IPS DF 6.9 (cell line): ENCODE data around the gene KIFAP3.
"Not testable (repeated sequence)": the region's sequence is repeated elsewhere in the genome, so short reads cannot be mapped to it uniquely, and the experiment has no call there.

Experiments used
- DNase-seq: peaks from one replicate; pipeline ENCODE4 v3.0.0-alpha.2; 2013; ENCODE audit warnings: low read depth, low spot score
- H3K27ac ChIP-seq: one replicate; pipeline ENCODE4 v1.5.1; 2013; ENCODE audit warnings: low read length, control low read depth
- H3K27me3 ChIP-seq: 2 replicates; pipeline ENCODE4 v1.6.1; 2013; ENCODE audit warnings: mild to moderate bottlenecking, low read length; ENCODE audit not compliant: control insufficient read depth, insufficient read depth
- H3K36me3 ChIP-seq: 2 replicates; pipeline ENCODE4 v1.6.1; 2013; ENCODE audit warnings: low read length; ENCODE audit not compliant: control insufficient read depth, insufficient read depth
- H3K4me1 ChIP-seq: 2 replicates; pipeline ENCODE4 v1.6.1; 2013; ENCODE audit warnings: low read length; ENCODE audit not compliant: control insufficient read depth, insufficient read depth
- H3K4me3 ChIP-seq: 2 replicates; pipeline ENCODE4 v1.5.1; 2013; ENCODE audit warnings: mild to moderate bottlenecking, low read length
- H3K9me3 ChIP-seq: 2 replicates; pipeline ENCODE4 v1.6.1; 2013; ENCODE audit warnings: low read length, inconsistent platforms; ENCODE audit not compliant: control insufficient read depth, insufficient read depth
- WGBS: extraction: QIAGEN DNeasy Blood & Tissue Kit; methylation state at CpG from one replicate; pipeline ENCODE4 v1.1.7; 2013; ENCODE audit warnings: mixed read lengths, missing lambda C conversion rate; ENCODE audit not compliant: insufficient read length, insufficient coverage; 5-methylcytosine and 5-hydroxymethylcytosine counted together

The KIFAP3 gene

DNA sequence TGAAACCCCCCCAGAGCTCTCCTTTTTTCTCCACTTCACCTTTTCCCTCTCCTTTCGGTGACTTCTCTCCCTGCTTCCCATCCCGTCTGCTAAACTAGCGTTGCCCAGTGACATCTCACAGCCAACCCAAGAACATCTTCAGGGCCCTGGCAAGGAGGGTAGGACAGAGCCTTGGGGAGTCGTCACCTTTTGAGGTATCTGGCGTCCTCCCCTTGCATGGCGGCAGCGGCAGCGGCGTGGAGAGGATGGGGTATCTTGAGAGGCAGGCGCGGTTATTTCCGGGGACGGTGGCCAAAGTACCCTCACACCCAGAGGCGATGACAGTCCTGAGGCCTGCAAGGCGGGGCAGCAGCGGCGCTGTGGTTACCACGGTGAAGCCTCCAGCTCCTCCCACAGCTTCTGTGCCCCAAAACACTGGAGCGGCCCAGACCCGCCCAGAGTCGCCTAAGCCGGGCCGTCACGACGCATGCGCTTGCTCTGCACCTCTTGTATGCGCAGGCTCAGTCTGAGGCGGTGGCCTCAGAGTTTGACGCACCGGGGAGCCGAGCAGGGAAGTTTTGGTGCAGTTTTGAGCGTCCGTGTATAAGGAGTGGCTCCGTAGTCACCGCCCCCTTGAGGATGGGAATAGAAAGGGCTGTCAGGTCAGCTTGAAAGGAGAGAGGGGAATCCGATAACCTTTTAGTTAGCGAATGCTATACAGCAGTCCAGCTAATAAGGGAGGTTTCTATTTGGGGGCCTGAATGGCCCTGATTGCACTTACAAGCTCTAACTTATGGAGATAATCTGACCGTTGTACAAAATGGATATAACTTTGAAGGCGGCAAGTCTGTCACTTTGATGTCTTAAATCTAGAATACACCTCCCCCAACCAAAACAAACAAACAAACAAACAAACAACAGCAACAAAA lies at the start of gene KIFAP3:
Gene KIFAP3, minus strand, starts transcription at position 446 of the 908 bp plus-strand sequence. Its CDS starts 228 bp downstream, at position 218.
- Histone ChIP-seq H3K36me3 (no peaks in the 10 kb centered on the region), H3K4me1 (no peaks in the 10 kb centered on the region), H3K27me3 (no peaks in the 10 kb centered on the region), H3K9me3 (no peaks in the 10 kb centered on the region), H3K4me3 (peak within 1 kb of the TSS; percentile 44; the same call in 1 of the 2 replicates), H3K27ac (no peak within 1 kb of the TSS)
- DNase-seq, result peak; percentile 89
- no CpG with 5 or more reads among the region's 39 CpGs for WGBS

DNA sequence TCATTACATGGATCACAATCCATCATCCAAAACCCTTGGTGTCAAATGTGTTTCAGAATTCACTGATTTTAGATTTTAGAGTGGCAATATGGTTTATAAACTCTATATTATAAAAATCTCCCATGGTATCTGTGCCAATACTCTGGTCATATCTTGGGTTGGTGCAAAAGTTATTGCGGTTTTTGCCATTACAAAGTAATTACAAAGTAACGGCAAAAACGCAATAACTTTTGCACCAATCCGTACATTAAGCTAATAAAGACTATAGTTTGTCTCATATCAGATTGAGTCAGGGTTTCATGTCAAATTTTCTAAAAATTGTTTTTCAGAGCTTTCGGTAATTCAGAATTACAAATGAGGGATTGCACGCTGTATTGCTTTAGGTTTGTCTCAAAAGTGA lies 47.9 kb upstream of the KIFAP3 start:
- no CpG with 5 or more reads among the region's 6 CpGs for WGBS
- H3K4me1 ChIP-seq, result no peaks in the 10 kb centered on the region
- no peaks in the 10 kb centered on the region for H3K27me3 ChIP-seq
- no peaks in the 10 kb centered on the region for H3K36me3 ChIP-seq
- no peak overlapping the region for H3K27ac ChIP-seq
- H3K9me3 ChIP-seq, result no peaks in the 10 kb centered on the region
- DNase-seq, result no peak
- H3K4me3 ChIP-seq, result no peak overlapping the region

DNA sequence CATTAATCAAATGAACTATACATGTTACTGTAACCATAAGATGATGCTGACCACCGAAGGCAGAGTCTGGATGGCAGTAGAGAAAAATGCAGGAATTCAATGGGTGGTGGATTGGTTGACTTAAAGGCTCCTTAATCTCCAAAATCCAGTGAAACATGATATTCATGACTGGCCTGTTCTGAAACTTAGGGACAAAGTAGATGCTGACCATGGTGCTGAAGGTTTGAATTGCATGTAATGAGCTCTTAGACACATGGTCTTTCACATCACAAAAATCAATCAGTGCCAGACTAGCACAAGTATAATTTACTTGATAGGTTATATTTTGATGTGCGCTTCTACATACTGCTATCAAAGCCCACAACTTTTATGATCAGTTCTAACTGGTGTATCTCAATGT lies 40.4 kb upstream of the KIFAP3 start:
- Histone ChIP-seq H3K4me3 (no peak overlapping the region), H3K27ac (no peak overlapping the region), H3K36me3 (no peaks in the 10 kb centered on the region), H3K4me1 (no peaks in the 10 kb centered on the region), H3K27me3 (no peaks in the 10 kb centered on the region), H3K9me3 (no peaks in the 10 kb centered on the region)
- no peak for DNase-seq
- WGBS, result no CpG with 5 or more reads among the region's 2 CpGs

DNA sequence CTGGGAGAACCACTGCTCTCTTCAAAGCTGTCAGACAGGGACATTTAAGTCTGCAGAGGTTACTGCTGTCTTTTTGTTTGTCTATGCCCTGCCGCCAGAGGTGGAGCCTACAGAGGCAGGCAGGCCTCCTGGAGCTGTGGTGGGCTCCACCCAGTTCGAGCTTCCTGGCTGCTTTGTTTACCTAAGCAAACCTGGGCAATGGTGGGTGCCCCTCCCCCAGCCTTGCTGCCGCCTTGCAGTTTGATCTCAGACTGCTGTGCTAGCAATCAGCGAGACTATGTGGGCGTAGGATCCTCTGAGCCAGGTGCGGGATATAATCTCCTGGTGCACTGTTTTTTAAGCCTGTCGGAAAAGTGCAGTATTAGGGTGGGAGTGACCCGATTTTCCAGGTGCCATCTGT lies 38.6 kb upstream of the KIFAP3 start:
- no CpG with 5 or more reads among the region's 8 CpGs for WGBS

DNA sequence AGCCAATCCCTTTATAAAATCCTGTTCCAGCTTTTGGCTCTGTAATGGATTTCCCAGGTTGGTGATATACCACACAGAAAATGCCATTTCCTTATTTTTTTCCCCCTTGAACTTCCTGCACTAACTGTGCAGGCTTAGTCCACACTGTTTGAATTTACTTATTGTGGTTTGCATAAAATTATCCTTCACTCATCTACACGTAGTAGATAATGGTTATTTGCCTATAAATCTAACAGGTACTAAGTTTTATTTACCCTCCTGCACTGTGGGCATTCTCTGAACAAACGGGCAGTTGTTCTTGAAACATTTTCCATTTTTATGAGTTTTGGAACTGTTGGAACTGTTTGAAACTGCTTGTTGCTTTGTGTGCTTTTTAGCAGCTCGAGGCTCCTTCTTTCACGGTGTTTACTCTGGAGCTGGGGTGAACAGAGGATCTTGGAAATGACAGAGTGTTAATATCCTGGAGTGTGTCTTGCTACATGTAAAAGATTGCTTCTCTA lies 23.0 kb upstream of the KIFAP3 start:
- H3K4me1 ChIP-seq, result no peaks in the 10 kb centered on the region
- no peaks in the 10 kb centered on the region for H3K9me3 ChIP-seq
- H3K27me3 ChIP-seq, result no peaks in the 10 kb centered on the region
- no peaks in the 10 kb centered on the region for H3K36me3 ChIP-seq
- no peak for DNase-seq
- WGBS, result no CpG with 5 or more reads among the region's 4 CpGs
- H3K4me3 ChIP-seq, result no peak overlapping the region
- no peak overlapping the region for H3K27ac ChIP-seq

More for the DNA sequence above, 38.6 kb upstream of the KIFAP3 start:
- not testable (repeated sequence) for H3K27me3 ChIP-seq, H3K36me3 ChIP-seq, H3K4me3 ChIP-seq, H3K9me3 ChIP-seq, DNase-seq, H3K27ac ChIP-seq, H3K4me1 ChIP-seq

DNA sequence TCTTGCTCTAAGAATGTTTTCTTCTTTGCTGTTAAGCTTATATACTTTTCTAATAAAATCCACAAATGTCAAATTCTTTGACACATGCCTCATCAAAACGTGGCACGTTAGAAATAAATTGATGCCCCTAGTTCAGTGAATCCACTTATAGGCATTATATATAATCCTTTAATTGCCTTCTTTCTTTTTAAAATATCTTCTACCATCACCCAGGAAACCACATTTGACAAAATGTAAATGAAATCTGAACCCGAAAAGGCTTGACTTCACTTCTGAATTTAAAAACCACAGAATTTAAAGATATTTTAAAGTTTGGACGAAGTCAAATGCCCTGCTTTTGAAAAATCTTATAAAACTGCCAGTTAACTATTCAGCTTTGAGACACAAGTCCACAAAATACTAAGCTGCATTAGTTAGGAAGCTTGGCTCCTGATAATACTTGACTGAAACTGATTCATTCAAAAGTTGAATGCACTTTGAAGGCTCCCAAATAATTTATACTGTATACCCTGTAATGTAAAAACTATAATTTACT lies 22.4 kb upstream of the KIFAP3 start:
- no CpG with 5 or more reads among the region's 4 CpGs for WGBS
- Histone ChIP-seq H3K4me3 (no peak overlapping the region), H3K9me3 (no peaks in the 10 kb centered on the region), H3K27ac (no peak overlapping the region), H3K4me1 (no peaks in the 10 kb centered on the region), H3K36me3 (no peaks in the 10 kb centered on the region), H3K27me3 (no peaks in the 10 kb centered on the region)
- DNase-seq, result no peak

DNA sequence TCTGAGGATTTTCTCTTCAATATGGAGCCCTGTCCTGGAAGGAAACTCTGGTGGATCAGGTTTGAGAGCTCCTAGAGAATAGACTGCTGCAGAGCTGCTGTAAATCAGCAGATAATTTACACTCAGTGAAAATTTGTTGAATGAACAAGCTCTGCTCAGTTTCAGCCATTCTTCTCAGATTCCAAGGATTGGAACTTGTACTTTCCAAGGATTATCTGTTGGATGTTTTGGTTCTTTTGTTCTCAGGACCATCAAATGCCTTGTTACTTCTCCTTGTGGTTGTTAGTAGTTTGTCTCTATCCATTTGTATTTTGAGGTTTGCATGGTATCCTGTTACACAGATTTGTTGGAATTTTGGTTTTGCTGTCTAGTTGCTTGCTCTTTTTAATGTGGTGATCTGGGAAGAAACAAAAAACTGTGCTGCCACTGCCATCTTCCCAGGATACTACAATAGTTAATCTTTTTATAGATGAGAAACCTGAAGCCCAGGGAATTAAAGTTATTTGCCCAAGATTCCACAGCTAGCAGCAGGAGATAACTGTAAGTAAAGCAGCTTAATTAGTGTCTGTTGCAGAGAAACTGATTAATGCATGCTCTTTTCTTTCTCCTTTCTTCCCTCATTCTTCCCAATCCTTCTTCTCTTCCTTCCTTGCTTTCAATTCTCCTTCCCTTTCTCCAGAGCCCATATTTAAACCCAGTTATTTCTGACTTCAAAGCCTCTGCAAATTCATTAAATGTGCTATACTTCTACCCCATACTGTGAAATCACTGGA lies 21.7 kb upstream of the KIFAP3 start:
- no peak for DNase-seq
- Histone ChIP-seq H3K4me1 (no peaks in the 10 kb centered on the region), H3K9me3 (no peaks in the 10 kb centered on the region), H3K27ac (no peak overlapping the region), H3K4me3 (no peak overlapping the region), H3K36me3 (no peaks in the 10 kb centered on the region), H3K27me3 (no peaks in the 10 kb centered on the region)

DNA sequence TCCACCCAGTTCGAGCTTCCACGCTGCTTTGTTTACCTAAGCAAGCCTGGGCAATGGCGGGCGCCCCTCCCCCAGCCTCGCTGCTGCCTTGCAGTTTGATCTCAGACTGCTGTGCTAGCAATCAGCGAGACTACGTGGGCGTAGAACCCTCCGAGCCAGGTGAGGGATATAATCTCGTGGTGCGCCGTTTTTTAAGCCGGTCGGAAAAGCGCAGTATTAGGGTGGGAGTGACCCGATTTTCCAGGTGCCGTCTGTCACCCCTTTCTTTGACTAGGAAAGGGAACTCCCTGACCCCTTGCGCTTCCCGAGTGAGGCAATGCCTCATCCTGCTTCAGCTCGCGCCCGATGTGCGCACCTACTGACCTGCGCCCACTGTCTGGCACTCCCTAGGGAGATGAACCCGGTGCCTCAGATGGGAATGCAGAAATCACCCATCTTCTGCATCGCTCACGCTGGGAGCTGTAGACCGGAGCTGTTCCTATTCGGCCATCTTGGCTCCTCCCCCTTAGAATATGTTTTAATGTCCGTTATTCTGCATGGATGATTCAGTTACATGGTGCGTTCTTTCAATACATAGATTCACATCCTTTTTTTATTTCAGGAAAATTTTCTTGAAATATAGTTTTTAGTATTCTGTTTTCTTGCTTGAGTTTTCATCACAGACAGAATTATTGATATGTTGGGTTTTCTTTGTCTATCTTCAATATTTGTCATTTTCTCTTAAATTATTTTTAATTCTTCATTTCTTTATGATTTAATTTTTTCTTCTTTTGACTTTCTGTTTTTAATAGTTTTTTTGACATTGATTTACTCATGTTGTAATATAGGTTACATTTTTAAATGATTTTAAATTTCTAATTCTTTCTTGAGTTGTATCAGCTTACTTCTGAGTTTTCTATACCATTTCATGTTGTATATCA lies 20.5 kb upstream of the KIFAP3 start:
- not testable (repeated sequence) for H3K9me3 ChIP-seq, H3K27ac ChIP-seq, H3K36me3 ChIP-seq, DNase-seq, H3K4me1 ChIP-seq, H3K27me3 ChIP-seq, H3K4me3 ChIP-seq
- no CpG with 5 or more reads among the region's 31 CpGs for WGBS

DNA sequence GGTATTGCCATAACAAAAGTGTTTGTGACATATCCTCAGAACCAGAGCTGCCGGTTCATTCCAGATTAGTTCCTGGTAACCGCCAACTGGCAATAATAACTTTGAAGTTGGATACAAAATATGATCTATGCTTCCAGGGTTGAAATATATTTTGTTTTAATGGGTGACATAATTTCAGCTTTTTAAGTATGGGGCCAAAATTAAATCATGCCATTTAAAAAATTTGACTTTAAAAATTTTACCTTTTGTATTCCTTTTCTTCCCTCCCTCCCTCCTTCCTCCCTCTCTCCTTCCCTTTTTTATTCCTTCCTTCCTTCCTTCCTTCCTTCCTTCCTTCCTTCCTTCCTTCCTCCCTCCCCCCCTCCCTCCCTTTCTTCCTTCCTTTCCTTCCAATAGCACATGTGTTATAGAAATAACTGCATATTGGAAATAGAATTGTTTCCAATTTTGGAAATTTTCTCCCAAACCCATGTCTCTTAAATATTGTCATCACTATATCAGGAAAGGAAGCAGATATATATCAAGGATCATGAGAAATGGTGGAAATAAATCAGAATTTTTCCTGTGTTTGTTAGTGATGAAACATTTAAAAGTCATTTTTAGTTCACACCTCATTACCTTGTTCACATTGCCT lies 12.0 kb upstream of the KIFAP3 start:
- Histone ChIP-seq H3K36me3 (no peaks in the 10 kb centered on the region), H3K4me1 (no peaks in the 10 kb centered on the region), H3K27ac (no peak overlapping the region), H3K27me3 (no peaks in the 10 kb centered on the region), H3K9me3 (no peaks in the 10 kb centered on the region), H3K4me3 (no peak overlapping the region)
- no peak for DNase-seq
- no CpG with 5 or more reads among the region's 2 CpGs for WGBS
